Right atrium auricular region (tissue), 2 donors: ENCODE data around the gene UBE2V1. TPM values are rescaled to one million over a fixed set of nuclear protein-coding genes. Genes with fewer than 3 reads are reported as not detected.
A peak's percentile ranks its signal among the peaks of the same experiment; 100 is the strongest.

Source experiments
- DNase-seq: peaks from one replicate; pipeline ENCODE4 v3.0.0-alpha.2; 2019; ENCODE audit warnings: low spot score
- H3K27ac ChIP-seq, 2 donors: fragments of 200-600 bp; sonication (generic); 1 replicate in 1 of 2; 2 replicates in 1 of 2; pipeline ENCODE4 v1.5.1; 2016 to 2019
- H3K27me3 ChIP-seq, 2 donors: fragments of 200-600 bp; sonication (generic); one replicate each; pipeline versions ENCODE4 v1.5.1 to v1.6.0; 2017 to 2019
- H3K36me3 ChIP-seq: fragments of 200-600 bp; sonication (generic); one replicate; pipeline ENCODE4 v1.5.1; 2016
- H3K4me1 ChIP-seq, 2 donors: fragments of 200-600 bp; sonication (generic); one replicate each; pipeline versions ENCODE4 v1.5.1 to v1.6.0; 2017 to 2019
- H3K4me3 ChIP-seq, 2 donors: fragments of 200-600 bp; sonication (generic); 1 replicate in 1 of 2; 2 replicates in 1 of 2; pipeline ENCODE4 v1.5.1; 2017 to 2019; ENCODE audit warnings: mild to moderate bottlenecking in 1 of 2, moderate library complexity in 1 of 2
- H3K9me3 ChIP-seq, 2 donors: fragments of 200-600 bp; sonication (generic); one replicate each; pipeline ENCODE4 v1.5.1; 2019
- CTCF ChIP-seq, 2 donors: fragments of 200-600 bp; sonication (generic); IDR thresholded peaks; one replicate each; pipeline ENCODE4 v1.5.1; 2019; ENCODE audit warnings: antibody characterized with exemption in 2 of 2
- total RNA-seq, 2 donors: library from RNA; depleted of rRNA; stranded (reverse); fragments of >200 nt; gene quantifications; one replicate each; pipeline ENCODE4 v1.1.0, GENCODE V29; 2016

UBE2V1 gene
- total RNA-seq, 2 donors from 2014 or later: 61.2 to 70.2 TPM

DNA sequence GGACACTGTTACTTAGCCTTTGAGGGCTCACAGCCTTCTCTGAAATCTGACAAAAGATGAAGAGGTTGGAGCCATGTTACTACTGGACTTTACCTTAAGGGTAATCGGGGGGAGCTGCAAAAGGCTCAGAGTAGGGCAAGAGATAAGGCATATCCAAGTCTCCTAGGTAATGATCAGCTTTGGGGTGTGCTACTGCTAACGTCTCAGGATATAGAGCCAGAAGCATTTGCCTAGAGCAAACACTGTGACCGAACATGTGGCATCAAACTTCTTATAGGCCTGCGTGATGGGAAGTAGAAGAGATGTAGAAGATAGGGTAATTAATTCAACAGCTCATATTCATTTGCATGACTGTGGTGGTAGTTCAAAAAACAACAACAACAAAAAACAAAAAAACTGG lies 11.1 kb downstream of the UBE2V1 start:
- Histone ChIP-seq H3K27me3 (no peaks in the 10 kb centered on the region), H3K36me3 (no peaks in the 10 kb centered on the region), H3K9me3 (no peaks in the 10 kb centered on the region), H3K4me3 (no peak overlapping the region), H3K4me1 (peaks cover 0 to 62% of the 10 kb centered on the region in 2 donors), H3K27ac (peak overlapping the region; percentile 35 to 56)
- DNase-seq: no peak
- TF ChIP-seq CTCF (IDR thresholded peaks at IDR 0.05): no peak

- Histone ChIP-seq H3K4me3 (no peak overlapping the region), H3K36me3 (peaks cover 3% of the 10 kb centered on the region), H3K27ac (peak overlapping the region; percentile 38 to 56), H3K27me3 (no peaks in the 10 kb centered on the region), H3K9me3 (no peaks in the 10 kb centered on the region), H3K4me1 (peaks cover 0 to 56% of the 10 kb centered on the region in 2 donors)
- DNase-seq: no peak
- TF ChIP-seq CTCF (IDR thresholded peaks at IDR 0.05): no peak
These were observed 11.7 kb downstream of the UBE2V1 start for GRCh38 chr20:50101281-50101680.

GRCh38 chr20:50100552-50100951 lies 12.4 kb downstream of the UBE2V1 start:
- Histone ChIP-seq H3K4me3 (no peak overlapping the region), H3K27ac (peak overlapping the region; percentile 38 to 56), H3K4me1 (peaks cover 0 to 56% of the 10 kb centered on the region in 2 donors), H3K27me3 (no peaks in the 10 kb centered on the region), H3K9me3 (no peaks in the 10 kb centered on the region), H3K36me3 (peaks cover 11% of the 10 kb centered on the region)
- no peak for TF ChIP-seq CTCF (IDR thresholded peaks at IDR 0.05)
- no peak for DNase-seq

DNA sequence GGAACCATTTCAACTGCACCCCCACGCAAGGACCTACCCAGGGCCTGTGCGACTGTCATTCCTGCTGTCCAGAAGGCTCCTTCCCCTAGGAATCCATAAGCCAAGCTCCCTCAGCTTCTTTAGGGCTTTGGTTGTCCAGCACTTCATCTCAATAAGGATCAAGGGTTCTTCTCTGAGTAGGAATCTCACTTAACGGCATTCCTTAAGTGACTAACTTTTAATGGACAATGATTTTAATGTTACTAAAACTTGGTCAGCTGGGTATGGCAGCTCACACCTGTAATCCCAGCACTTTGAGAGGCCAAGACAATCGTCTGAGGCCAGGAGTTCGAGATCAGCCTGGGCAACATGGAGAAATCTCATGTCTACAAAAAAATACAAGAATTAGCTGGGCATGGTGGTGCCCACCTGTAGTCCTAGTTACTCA lies 13.4 kb downstream of the UBE2V1 start:
- H3K4me3 ChIP-seq: no peak overlapping the region

GRCh38 chr20:50099113-50099512 lies 13.8 kb downstream of the UBE2V1 start:
- no peak for DNase-seq
- Histone ChIP-seq H3K4me3 (no peak overlapping the region), H3K4me1 (peaks cover 0 to 59% of the 10 kb centered on the region in 2 donors), H3K36me3 (peaks cover 24% of the 10 kb centered on the region), H3K27me3 (no peaks in the 10 kb centered on the region), H3K9me3 (no peaks in the 10 kb centered on the region), H3K27ac (peak overlapping the region in 1 of 2 donors; percentile 56)
- no peak for TF ChIP-seq CTCF (IDR thresholded peaks at IDR 0.05)

More for the DNA sequence above, 13.4 kb downstream of the UBE2V1 start:
- Histone ChIP-seq H3K27ac (peak overlapping the region in 1 of 2 donors; percentile 56), H3K36me3 (peaks cover 20% of the 10 kb centered on the region), H3K4me1 (peaks cover 0 to 59% of the 10 kb centered on the region in 2 donors), H3K27me3 (no peaks in the 10 kb centered on the region), H3K9me3 (no peaks in the 10 kb centered on the region)
- no peak for DNase-seq
- TF ChIP-seq CTCF (IDR thresholded peaks at IDR 0.05): no peak

GRCh38 chr20:50098259-50098658 lies 14.7 kb downstream of the UBE2V1 start:
- TF ChIP-seq CTCF (IDR thresholded peaks at IDR 0.05): no peak
- Histone ChIP-seq H3K4me1 (peaks cover 0 to 59% of the 10 kb centered on the region in 2 donors), H3K36me3 (peaks cover 28% of the 10 kb centered on the region), H3K9me3 (no peaks in the 10 kb centered on the region), H3K27me3 (no peaks in the 10 kb centered on the region), H3K27ac (peak overlapping the region in 1 of 2 donors; percentile 56), H3K4me3 (no peak overlapping the region)
- no peak for DNase-seq
